GM21367 (cell line): ENCODE results near the gene SALL1.

Experiments used
- ATAC-seq: cut with Tn5 transposase; IDR thresholded peaks from one replicate; pipeline ENCODE4 v1.9.1; 2021; ENCODE audit not compliant: unreplicated experiment

Gene SALL1

GRCh38 chr16:51113236-51114125 is 37.6 kb downstream of the SALL1 start:
- ATAC-seq, result no peak

DNA sequence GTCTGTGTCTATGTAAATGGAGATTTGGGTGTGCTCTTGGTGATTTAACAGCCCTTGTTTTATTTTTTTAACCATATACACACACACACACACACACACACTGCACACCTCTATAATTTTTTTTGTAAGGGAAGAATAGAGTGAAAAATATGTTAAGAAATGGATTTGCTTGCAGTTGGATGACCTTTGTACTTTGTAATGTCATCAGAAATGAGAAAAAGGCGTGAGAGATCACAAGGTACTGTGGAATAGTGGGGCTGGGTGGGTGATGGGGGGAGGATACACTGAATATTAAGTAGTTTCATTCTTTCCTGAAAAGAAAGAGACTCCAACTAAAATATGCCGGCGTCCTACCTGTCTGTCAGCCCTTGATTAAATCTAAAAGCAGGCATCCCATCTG is 38.7 kb downstream of the SALL1 start:
- ATAC-seq, result no peak

DNA sequence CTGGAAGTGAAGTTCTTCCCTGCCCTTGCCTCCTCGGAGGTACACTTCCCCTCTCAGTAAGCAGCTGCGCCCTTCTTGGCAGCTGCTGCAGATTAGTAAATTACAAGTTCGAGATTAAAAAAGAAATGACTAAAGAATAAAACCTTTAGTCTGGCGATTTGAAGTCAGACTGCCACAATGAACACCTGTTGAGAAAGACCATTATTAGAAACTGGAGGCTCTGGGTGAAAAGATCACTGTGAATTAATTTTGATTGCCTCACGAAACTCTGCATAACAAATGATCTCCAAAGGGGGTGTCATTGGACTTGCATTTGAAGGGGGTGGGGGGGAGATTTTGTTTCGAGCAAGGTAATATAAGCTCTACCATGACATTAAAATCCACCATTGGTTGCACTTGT is 39.3 kb downstream of the SALL1 start:
- no peak for ATAC-seq

GRCh38 chr16:51110700-51111157 is 40.3 kb downstream of the SALL1 start:
- no peak for ATAC-seq

GRCh38 chr16:51109173-51109572 is 41.9 kb downstream of the SALL1 start:
- no peak for ATAC-seq

GRCh38 chr16:51107742-51108141 is 43.3 kb downstream of the SALL1 start:
- no peak for ATAC-seq

DNA sequence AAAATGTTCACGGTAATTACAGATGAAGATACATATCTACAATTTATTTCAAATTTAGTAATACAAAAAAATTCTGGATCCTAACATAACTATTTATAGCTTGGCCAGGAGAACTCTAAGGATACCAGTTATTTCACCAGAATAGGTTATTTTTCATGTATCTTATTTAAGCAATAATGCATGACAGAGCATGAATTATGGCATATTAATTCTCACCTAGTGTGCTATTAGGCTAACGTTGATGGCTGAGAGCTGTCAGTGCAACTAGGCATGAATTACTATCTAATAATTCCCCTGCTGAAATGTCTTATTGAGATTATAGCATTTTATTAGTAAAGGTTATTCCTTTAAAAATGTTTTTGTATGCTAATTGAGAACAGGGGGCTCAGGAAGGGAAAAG is 44.5 kb downstream of the SALL1 start:
- no peak for ATAC-seq

GRCh38 chr16:51103590-51103989 is 47.5 kb downstream of the SALL1 start:
- no peak for ATAC-seq

- no peak for ATAC-seq
Observed at GRCh38 chr16:51097729-51098128, 53.3 kb downstream of the SALL1 start.

DNA sequence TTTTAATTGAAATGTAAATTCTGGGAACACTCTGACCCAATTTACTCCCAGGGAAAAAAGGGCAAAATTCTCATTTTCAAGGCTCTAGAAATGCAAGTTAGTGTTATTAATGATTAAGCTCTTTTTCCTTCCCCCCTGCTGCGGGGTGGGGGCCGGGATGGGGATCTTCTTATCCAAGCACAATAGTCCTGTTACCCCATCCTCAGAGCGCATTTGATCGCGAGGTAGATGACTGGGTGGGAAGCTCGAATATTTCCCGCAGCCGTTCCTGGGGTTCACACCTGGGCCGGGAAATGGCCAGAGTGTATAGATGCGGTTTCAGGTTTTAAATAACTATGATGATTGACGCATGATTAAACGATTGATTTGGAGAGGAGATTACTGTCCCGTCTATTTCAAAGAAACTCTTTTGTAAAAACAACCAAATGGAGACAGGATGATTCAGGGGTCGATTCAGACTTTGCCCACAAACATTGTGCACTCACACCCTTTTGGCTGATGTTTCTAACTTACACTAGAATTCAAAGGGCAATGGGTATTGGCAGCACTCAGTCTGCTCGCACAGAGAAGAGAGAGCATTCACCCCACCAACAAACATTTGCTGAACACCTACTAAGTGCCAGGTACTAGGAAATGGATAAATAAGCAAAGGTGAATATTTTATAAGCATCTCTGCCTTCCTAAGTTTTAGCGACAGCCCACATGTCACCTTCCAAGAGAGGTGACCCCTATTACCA is 55.0 kb downstream of the SALL1 start:
- no peak for ATAC-seq

DNA sequence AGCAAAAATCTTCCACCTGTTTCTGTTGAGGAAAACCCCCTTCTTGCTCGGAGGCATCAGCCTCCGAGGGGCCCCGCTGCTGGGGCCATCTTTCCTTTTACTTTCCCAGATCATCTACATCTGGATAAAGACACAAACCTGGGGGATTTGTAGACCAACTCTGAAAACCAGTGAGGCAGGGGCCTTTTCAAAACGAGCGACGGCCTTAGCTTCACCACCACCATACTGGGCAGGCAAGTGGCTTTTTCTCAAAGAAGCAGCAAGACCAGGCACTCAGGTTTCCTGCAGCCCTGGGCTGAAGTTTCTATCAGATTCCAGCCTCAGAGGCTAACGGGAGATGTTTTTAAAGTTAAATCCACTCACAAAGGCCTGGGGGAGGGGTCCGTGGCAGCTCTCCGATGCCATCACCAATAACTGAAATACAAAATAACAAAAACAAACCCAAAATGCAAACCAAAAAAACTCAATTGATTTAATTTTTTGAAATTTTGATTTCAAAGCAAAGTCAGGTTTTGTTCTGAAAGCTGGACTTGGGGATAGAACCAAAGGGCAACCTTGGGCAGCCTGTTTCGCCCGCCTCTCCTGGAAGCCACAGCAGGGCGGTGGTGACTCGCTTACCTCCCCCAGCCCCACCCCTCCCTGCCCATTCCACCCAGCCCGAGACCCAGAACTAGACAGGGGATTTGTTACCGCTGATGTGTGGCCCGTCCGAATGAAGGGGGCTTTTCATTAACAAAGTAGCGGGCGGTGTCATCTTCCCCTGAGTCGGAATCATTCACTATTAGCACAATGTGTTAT is 55.8 kb downstream of the SALL1 start:
- no peak for ATAC-seq

DNA sequence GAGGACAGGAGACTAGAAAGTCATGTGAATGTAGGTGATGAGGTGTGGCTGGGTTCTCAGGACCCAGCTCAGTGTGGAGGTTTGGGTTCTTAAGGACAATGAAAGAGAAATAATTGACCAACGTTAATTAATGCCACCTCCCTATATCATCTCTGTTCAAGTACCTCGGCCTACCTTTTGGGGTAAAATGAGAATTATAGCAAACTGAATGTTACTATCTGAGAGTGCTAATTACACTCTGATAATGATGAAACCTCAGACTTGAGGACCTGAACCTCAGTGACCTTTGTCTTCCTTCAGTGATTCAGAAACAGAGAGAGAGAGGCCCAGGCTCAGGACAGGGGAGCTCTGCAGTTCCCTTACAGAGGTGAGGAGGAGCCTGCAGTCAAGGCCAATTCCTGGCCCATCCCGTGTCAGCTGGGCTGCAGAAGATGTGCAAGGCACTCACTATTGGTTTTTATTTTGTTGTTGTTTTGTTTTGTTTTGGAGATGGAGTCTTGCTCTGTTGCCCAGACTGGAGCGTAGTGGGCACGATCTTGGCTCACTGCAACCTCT is 57.3 kb downstream of the SALL1 start:
- no peak for ATAC-seq
